GM12878 (cell line): ENCODE measurements around the gene NPM3. TPM values are rescaled to one million over a fixed set of nuclear protein-coding genes. Genes with fewer than 3 reads are reported as not detected.

ENCODE experiments used
- BRCA1 ChIP-seq: IDR thresholded peaks from 2 replicates; pipeline ENCODE4 v1.6.1; 2011; ENCODE audit warnings: low read depth, low read length, improper control_type of control experiment
- CBX3 ChIP-seq: fragments of 200-600 bp; sonication (generic); IDR thresholded peaks from 2 replicates; pipeline ENCODE4 v1.6.1; 2016; ENCODE audit warnings: low read depth, borderline replicate concordance
- CEBPB ChIP-seq, 2 experiments: fragments of 150-350 bp in 1 of 2; IDR thresholded peaks; 2 replicates each; pipeline ENCODE4 v1.6.1; 2012 to 2014; ENCODE audit warnings: low read depth in 2 of 2, low read length in 2 of 2, borderline replicate concordance in 1 of 2, inconsistent platforms in 1 of 2
- CREM ChIP-seq: IDR thresholded peaks from 2 replicates; pipeline ENCODE4 v1.6.1; 2014; ENCODE audit warnings: antibody characterized with exemption, low read depth
- EZH2 ChIP-seq: IDR thresholded peaks from 2 replicates; pipeline ENCODE4 v1.6.1; 2012; ENCODE audit warnings: low read depth, mild to moderate bottlenecking, control low read depth, inconsistent platforms, low read length, borderline replicate concordance; ENCODE audit not compliant: control insufficient read depth
- HDGF ChIP-seq: fragments of 450-650 bp; IDR thresholded peaks from 2 replicates; pipeline ENCODE4 v1.6.1; 2016; ENCODE audit warnings: antibody characterized with exemption
- KAT2A ChIP-seq: conservative IDR thresholded peaks from 2 replicates; pipeline ENCODE4 v1.6.1; 2011; ENCODE audit warnings: low read depth, low read length; ENCODE audit not compliant: control insufficient read depth
- LARP7 ChIP-seq: fragments of 450-650 bp; IDR thresholded peaks from 2 replicates; pipeline ENCODE4 v1.6.1; 2017; ENCODE audit warnings: mild to moderate bottlenecking
- MXI1 ChIP-seq: fragments of 150-350 bp; IDR thresholded peaks from 2 replicates; pipeline ENCODE4 v1.6.1; 2011; ENCODE audit warnings: low read depth, mild to moderate bottlenecking, inconsistent platforms, low read length, improper control_type of control experiment
- MYB ChIP-seq: fragments of 150-350 bp; IDR thresholded peaks from 2 replicates; pipeline ENCODE4 v1.6.1; 2014; ENCODE audit warnings: mild to moderate bottlenecking, low read depth, low read length, borderline replicate concordance
- PAX8 ChIP-seq: fragments of 450-650 bp; IDR thresholded peaks from 2 replicates; pipeline ENCODE4 v1.6.1; 2017; ENCODE audit warnings: mild to moderate bottlenecking, moderate library complexity
- RAD21 ChIP-seq: IDR thresholded peaks from 2 replicates; pipeline ENCODE4 v1.6.1; 2011; ENCODE audit warnings: mild to moderate bottlenecking, low read depth, low read length, moderate library complexity; ENCODE audit not compliant: insufficient read depth
- RBBP5 ChIP-seq: fragments of 200-600 bp; sonication (generic); conservative IDR thresholded peaks from 2 replicates; pipeline ENCODE4 v1.6.1; 2016
- SMC3 ChIP-seq: IDR thresholded peaks from 2 replicates; pipeline ENCODE4 v1.6.1; 2011; ENCODE audit warnings: low read length, improper control_type of control experiment, borderline replicate concordance
- SRF ChIP-seq, 2 experiments: IDR thresholded peaks; 2 replicates each; pipeline ENCODE4 v1.6.1; 2011; ENCODE audit warnings: low read depth in 2 of 2, low read length in 2 of 2, mild to moderate bottlenecking in 1 of 2, moderate library complexity in 1 of 2
- TAF1 ChIP-seq: IDR thresholded peaks from 2 replicates; pipeline ENCODE4 v1.6.1; 2011; ENCODE audit warnings: mild to moderate bottlenecking, low read depth, low read length, borderline replicate concordance
- ZBED1 ChIP-seq: IDR thresholded peaks from 2 replicates; pipeline ENCODE4 v1.6.1; 2016; ENCODE audit warnings: borderline replicate concordance
- ZNF384 ChIP-seq: IDR thresholded peaks from 2 replicates; pipeline ENCODE4 v1.6.1; 2012; ENCODE audit warnings: low read depth, mild to moderate bottlenecking, low read length, improper control_type of control experiment, borderline replicate concordance
- polyA plus RNA-seq, 11 experiments: library from polyadenylated mRNA; depleted of rRNA in 4 of 11; unstranded in 6 of 11; stranded (reverse) in 5 of 11; fragments of >200 nt; fragmentation: Nextera tagmentation in 4 of 11; fragmentation: Illumina TruSeq in 1 of 11; extraction: Ambion mirVana in 4 of 11; extraction: Trizol in 1 of 11; gene quantifications; 1 replicate in 1 of 11; 2 replicates in 10 of 11; pipeline versions ENCODE4 v1.2.1 to v1.2.3, GENCODE V29; 2011 to 2016; ENCODE audit warnings: inconsistent platforms in 2 of 11, missing spikeins in 2 of 11, low read depth in 1 of 11
- total RNA-seq, 4 experiments: library from RNA; depleted of rRNA in 3 of 4; stranded (reverse); fragments of >200 nt in 3 of 4; fragmentation: Illumina TruSeq in 1 of 4; extraction: Trizol in 1 of 4; gene quantifications; 2 replicates each; pipeline versions ENCODE4 v1.2.1 to v1.2.3, GENCODE V29; 2013 to 2021
- TF ChIP-seq, protein P1 (sequence below): IDR thresholded peaks from 2 replicates; pipeline ENCODE4 v1.6.1; 2012; ENCODE audit warnings: improper control_type of control experiment, low read depth, low read length; ENCODE audit not compliant: insufficient replicate concordance
- TF ChIP-seq, protein P2 (sequence below): IDR thresholded peaks from 2 replicates; pipeline ENCODE4 v1.6.1; 2012; ENCODE audit warnings: mild to moderate bottlenecking, low read depth, low read length
- TF ChIP-seq, protein P3 (sequence below): IDR thresholded peaks from 2 replicates; pipeline ENCODE4 v1.6.1; 2012; ENCODE audit warnings: low read depth, low read length, improper control_type of control experiment

The NPM3 gene
- total and polyA plus RNA-seq, 10 of the 15 experiments (the other 5 are each of a cell fraction or from before 2014, with no cell fraction given), result 13.0 to 171 (median 93.3) TPM

DNA sequence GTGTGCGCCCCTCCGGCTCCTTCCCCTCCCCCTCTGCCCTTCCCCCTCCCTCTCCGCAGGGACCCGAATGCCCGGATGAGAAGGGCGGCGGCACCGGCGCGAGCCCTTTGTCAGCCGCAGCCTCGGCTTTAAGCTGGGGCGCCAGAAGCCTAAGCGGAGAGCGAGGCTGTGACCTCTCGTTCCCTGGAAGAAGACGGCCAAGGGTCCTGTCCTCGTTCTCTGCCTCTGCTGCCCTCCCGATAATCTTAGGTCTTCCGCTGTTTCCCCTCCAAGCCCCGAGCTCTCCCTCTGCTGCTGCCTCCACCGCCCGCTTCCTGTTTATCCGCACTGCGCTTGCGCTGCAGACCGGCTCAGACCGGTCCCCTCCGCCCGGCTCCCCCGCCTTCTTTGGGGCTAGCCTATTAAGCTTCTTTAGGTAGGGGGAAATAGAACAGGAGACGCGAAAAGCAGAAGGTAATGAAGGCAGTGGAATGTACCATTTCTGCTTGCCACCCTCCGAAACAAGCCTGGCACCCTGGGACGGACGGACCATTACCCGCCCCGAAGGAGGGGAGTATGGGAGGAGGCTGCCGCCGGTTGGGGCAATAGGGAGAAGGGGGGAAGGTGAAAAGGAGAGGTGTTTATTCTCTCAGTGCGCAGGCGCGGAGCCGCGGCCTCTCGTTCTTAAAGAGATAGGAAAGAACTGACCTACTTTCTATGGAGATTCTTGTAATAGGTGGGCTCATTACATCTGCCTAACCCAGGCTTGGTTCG, 35.0 kb upstream of the NPM3 start, which contains the start of gene OGA (continued):
- 0 out of 2 replicates have a peak, but pooled peaks have one; percentile 51 for TF ChIP-seq BRCA1
- no peak for TF ChIP-seq EZH2
- TF ChIP-seq CEBPB (IDR thresholded peaks at IDR 0.05; ENCODE audit: borderline replicate concordance in 1 of 2, low read depth in 2 of 2, low read length in 2 of 2), result no peak
- TF ChIP-seq, protein P1, sequence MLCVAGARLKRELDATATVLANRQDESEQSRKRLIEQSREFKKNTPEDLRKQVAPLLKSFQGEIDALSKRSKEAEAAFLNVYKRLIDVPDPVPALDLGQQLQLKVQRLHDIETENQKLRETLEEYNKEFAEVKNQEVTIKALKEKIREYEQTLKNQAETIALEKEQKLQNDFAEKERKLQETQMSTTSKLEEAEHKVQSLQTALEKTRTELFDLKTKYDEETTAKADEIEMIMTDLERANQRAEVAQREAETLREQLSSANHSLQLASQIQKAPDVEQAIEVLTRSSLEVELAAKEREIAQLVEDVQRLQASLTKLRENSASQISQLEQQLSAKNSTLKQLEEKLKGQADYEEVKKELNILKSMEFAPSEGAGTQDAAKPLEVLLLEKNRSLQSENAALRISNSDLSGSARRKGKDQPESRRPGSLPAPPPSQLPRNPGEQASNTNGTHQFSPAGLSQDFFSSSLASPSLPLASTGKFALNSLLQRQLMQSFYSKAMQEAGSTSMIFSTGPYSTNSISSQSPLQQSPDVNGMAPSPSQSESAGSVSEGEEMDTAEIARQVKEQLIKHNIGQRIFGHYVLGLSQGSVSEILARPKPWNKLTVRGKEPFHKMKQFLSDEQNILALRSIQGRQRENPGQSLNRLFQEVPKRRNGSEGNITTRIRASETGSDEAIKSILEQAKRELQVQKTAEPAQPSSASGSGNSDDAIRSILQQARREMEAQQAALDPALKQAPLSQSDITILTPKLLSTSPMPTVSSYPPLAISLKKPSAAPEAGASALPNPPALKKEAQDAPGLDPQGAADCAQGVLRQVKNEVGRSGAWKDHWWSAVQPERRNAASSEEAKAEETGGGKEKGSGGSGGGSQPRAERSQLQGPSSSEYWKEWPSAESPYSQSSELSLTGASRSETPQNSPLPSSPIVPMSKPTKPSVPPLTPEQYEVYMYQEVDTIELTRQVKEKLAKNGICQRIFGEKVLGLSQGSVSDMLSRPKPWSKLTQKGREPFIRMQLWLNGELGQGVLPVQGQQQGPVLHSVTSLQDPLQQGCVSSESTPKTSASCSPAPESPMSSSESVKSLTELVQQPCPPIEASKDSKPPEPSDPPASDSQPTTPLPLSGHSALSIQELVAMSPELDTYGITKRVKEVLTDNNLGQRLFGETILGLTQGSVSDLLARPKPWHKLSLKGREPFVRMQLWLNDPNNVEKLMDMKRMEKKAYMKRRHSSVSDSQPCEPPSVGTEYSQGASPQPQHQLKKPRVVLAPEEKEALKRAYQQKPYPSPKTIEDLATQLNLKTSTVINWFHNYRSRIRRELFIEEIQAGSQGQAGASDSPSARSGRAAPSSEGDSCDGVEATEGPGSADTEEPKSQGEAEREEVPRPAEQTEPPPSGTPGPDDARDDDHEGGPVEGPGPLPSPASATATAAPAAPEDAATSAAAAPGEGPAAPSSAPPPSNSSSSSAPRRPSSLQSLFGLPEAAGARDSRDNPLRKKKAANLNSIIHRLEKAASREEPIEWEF, result no peak
- TF ChIP-seq HDGF, result peak; percentile 83; the same call in 1 of the 2 replicates
- TF ChIP-seq ZBED1, result no peak; the same call in 1 of the 2 replicates
- peak; percentile 73 for TF ChIP-seq LARP7
- TF ChIP-seq, protein P2, sequence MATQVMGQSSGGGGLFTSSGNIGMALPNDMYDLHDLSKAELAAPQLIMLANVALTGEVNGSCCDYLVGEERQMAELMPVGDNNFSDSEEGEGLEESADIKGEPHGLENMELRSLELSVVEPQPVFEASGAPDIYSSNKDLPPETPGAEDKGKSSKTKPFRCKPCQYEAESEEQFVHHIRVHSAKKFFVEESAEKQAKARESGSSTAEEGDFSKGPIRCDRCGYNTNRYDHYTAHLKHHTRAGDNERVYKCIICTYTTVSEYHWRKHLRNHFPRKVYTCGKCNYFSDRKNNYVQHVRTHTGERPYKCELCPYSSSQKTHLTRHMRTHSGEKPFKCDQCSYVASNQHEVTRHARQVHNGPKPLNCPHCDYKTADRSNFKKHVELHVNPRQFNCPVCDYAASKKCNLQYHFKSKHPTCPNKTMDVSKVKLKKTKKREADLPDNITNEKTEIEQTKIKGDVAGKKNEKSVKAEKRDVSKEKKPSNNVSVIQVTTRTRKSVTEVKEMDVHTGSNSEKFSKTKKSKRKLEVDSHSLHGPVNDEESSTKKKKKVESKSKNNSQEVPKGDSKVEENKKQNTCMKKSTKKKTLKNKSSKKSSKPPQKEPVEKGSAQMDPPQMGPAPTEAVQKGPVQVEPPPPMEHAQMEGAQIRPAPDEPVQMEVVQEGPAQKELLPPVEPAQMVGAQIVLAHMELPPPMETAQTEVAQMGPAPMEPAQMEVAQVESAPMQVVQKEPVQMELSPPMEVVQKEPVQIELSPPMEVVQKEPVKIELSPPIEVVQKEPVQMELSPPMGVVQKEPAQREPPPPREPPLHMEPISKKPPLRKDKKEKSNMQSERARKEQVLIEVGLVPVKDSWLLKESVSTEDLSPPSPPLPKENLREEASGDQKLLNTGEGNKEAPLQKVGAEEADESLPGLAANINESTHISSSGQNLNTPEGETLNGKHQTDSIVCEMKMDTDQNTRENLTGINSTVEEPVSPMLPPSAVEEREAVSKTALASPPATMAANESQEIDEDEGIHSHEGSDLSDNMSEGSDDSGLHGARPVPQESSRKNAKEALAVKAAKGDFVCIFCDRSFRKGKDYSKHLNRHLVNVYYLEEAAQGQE, result peak; percentile 60
- peak; percentile 79 for TF ChIP-seq MXI1
- no peak for TF ChIP-seq KAT2A
- TF ChIP-seq SRF (IDR thresholded peaks at IDR 0.05; ENCODE audit: low read depth in 2 of 2, low read length in 2 of 2), result no peak
- TF ChIP-seq RAD21, result no peak
- TF ChIP-seq, protein P3, sequence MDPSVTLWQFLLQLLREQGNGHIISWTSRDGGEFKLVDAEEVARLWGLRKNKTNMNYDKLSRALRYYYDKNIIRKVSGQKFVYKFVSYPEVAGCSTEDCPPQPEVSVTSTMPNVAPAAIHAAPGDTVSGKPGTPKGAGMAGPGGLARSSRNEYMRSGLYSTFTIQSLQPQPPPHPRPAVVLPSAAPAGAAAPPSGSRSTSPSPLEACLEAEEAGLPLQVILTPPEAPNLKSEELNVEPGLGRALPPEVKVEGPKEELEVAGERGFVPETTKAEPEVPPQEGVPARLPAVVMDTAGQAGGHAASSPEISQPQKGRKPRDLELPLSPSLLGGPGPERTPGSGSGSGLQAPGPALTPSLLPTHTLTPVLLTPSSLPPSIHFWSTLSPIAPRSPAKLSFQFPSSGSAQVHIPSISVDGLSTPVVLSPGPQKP, result peak; percentile 63; the same call in 1 of the 2 replicates
- TF ChIP-seq CBX3, result no peak
- no peak for TF ChIP-seq PAX8
- TF ChIP-seq MYB, result no peak
- no peak for TF ChIP-seq SMC3
- peak; percentile 59; the same call in 1 of the 2 replicates for TF ChIP-seq CREM
- TF ChIP-seq RBBP5, result no peak
- peak; percentile 100 for TF ChIP-seq TAF1
- TF ChIP-seq ZNF384, result peak; percentile 23; the same call in 1 of the 2 replicates
